WERI-Rb-1 (cell line): ENCODE measurements around the gene PLPPR3.

Source experiments
- DNase-seq: peaks from one replicate; pipeline ENCODE4 v3.0.0-alpha.2; 2020
- H3K27ac ChIP-seq: fragments of 250-450 bp; sonication (Bioruptor Pico); 2 replicates; pipeline ENCODE4 v1.5.1; 2020; ENCODE audit warnings: mild to moderate bottlenecking, moderate library complexity
- H3K27me3 ChIP-seq: fragments of 250-450 bp; sonication (Bioruptor Pico); 2 replicates; pipeline ENCODE4 v1.5.1; 2021; ENCODE audit warnings: mild to moderate bottlenecking, low read depth, moderate library complexity; ENCODE audit not compliant: insufficient read depth, severe bottlenecking
- H3K36me3 ChIP-seq: fragments of 250-450 bp; sonication (Bioruptor Pico); 2 replicates; pipeline ENCODE4 v1.5.1; 2020; ENCODE audit warnings: mild to moderate bottlenecking, moderate library complexity
- H3K4me3 ChIP-seq: 2 replicates; pipeline ENCODE4 v1.5.1; 2011; ENCODE audit warnings: low read depth, mild to moderate bottlenecking, control low read depth, low read length
- H3K9me3 ChIP-seq: fragments of 250-450 bp; sonication (Bioruptor Pico); 2 replicates; pipeline ENCODE4 v1.5.1; 2021; ENCODE audit warnings: mild to moderate bottlenecking, moderate library complexity; ENCODE audit not compliant: severe bottlenecking
- CTCF ChIP-seq: IDR thresholded peaks from 2 replicates; pipeline ENCODE4 v1.5.1; 2011; ENCODE audit warnings: low read depth, mild to moderate bottlenecking, control low read depth, inconsistent platforms, low read length

The PLPPR3 gene

GRCh38 chr19:780935-781334, 40.8 kb downstream of the PLPPR3 start:
- peaks cover 2% of the 10 kb centered on the region for H3K9me3 ChIP-seq
- no peaks in the 10 kb centered on the region for H3K27me3 ChIP-seq
- DNase-seq = no peak
- H3K36me3 ChIP-seq = no peaks in the 10 kb centered on the region
- H3K4me3 ChIP-seq = no peak overlapping the region
- no peak overlapping the region for H3K27ac ChIP-seq
- no peak for TF ChIP-seq CTCF

- DNase-seq = no peak
- Histone ChIP-seq H3K9me3 (peaks cover 2% of the 10 kb centered on the region), H3K27me3 (no peaks in the 10 kb centered on the region), H3K36me3 (no peaks in the 10 kb centered on the region), H3K27ac (no peak overlapping the region), H3K4me3 (no peak overlapping the region)
- no peak for TF ChIP-seq CTCF
Measured at GRCh38 chr19:778910-779653, 42.7 kb downstream of the PLPPR3 start.

GRCh38 chr19:776549-776948, 45.2 kb downstream of the PLPPR3 start:
- Histone ChIP-seq H3K36me3 (no peaks in the 10 kb centered on the region), H3K9me3 (peaks cover 2% of the 10 kb centered on the region), H3K27me3 (no peaks in the 10 kb centered on the region), H3K4me3 (no peak overlapping the region), H3K27ac (no peak overlapping the region)
- no peak for TF ChIP-seq CTCF
- DNase-seq = no peak

- Histone ChIP-seq H3K27ac (no peak overlapping the region), H3K4me3 (no peak overlapping the region), H3K36me3 (no peaks in the 10 kb centered on the region), H3K9me3 (no peaks in the 10 kb centered on the region), H3K27me3 (no peaks in the 10 kb centered on the region)
- DNase-seq = peak; percentile 46
- no peak for TF ChIP-seq CTCF
Measured at GRCh38 chr19:772730-773436, 48.9 kb downstream of the PLPPR3 start.

GRCh38 chr19:772063-772462, 49.7 kb downstream of the PLPPR3 start:
- Histone ChIP-seq H3K36me3 (no peaks in the 10 kb centered on the region), H3K9me3 (no peaks in the 10 kb centered on the region), H3K4me3 (no peak overlapping the region), H3K27ac (no peak overlapping the region), H3K27me3 (no peaks in the 10 kb centered on the region)
- no peak for DNase-seq
- no peak for TF ChIP-seq CTCF
